Measurements from ENCODE around the gene PDE4B.
A peak's percentile ranks its signal among the peaks of the same experiment; 100 is the strongest.

PDE4B gene

GRCh38 chr1:66325594-66326380 is 533.1 kb downstream of the PDE4B start:
- no peak for DNase-seq

DNA sequence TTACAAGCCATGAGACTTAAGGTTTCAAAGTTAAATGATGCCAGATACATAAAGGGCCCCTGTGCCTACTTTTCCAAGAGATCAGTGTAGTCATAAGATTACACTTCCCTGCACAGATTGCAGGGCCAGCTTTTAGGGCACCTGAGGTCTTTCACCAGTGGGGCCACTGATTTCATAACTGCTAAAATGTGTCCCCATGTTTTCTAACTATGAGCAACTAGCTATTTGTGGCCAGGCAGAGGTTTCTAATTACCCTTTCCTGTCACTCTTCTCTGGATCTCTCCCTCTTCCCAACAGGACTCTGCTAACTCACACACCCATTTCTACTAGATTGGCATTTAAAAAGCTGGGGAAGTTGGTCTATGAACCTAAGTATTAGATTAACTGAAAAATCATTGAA is 534.2 kb downstream of the PDE4B start:
- DNase-seq: no peak

- DNase-seq: no peak
These were observed 534.9 kb downstream of the PDE4B start for GRCh38 chr1:66327588-66327987.

DNA sequence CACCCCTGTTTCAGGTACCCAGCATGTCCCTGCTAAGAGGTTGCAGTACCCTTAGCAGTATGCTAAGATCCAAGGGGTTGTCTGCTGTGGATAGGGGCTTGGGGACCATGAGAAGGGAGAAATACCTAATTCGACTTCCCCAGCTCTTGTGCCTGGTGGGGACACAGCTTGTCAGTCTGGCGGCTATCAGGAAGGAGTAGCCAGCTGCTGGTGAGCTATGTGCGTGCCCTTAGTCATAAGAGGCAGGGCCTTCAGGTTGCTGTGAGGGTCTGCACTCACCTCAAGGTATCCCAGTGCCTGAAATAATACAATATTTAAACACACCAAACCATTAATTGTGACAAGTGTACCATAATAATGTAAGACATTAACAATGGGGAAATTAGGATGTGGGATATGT is 536.2 kb downstream of the PDE4B start:
- no peak for DNase-seq

GRCh38 chr1:66330722-66331141 is 538.0 kb downstream of the PDE4B start:
- peak; percentile 46 for DNase-seq

GRCh38 chr1:66331658-66332547 is 539.2 kb downstream of the PDE4B start:
- DNase-seq: peak; percentile 91

GRCh38 chr1:66332548-66332901 is 539.8 kb downstream of the PDE4B start:
- no peak for DNase-seq

- DNase-seq: no peak
These were observed 540.9 kb downstream of the PDE4B start for GRCh38 chr1:66333466-66334199.

GRCh38 chr1:66334318-66334717 is 541.6 kb downstream of the PDE4B start:
- no peak for DNase-seq

DNA sequence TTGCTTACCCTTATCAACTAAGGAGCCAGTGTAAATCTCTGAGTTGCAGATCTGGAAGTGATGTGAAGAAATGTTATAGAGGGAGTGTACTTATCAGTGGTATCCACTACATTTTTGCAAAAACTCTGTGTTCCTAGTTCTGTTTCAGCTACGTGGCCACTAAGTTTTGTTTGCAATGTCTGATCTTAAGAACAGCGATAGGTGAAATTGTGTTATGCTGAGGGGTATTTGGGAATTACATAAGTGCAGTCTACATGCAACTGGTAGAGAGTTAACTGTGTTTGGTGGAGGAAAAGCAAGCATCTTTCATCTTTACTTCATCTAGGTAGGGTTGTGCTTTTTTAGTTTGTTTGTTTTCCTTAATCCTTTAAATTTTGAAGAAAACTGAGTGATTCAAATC is 542.4 kb downstream of the PDE4B start:
- DNase-seq: no peak

DNA sequence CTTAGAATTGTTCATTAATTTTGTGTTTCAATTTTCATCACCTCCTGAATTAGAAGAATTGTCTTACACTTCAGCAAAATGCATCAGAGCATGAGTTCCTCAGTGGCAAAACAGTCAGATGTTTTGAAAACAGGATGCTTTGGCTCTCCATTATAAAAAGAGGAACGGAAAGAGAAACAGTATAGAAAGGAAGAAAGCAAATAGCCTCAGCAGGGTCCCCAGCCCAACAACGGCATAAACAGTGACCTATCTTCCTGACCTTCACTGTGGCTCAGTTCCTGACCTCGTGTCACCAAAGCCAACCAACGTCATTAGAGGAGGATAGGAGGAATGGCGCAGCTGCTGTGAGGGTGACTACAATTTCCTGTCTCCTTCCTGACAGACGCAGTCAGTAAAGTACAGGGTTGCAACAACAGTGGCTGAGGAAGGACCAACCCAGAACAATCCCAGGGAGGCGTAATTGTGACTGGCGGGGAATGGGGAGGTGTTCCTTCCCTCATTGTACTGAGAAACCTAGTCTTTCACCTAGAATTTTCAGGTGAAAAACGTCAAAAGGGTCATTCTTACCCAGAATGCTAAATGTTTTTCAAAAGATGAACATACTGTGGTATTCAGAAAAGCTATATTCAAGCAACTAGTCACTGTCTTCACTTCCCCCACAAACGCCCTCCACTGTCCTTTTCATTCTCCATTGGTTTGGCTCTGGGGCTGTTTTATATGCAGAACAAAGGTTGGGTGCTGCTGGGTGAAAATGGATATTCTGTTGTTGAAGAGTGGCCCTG is 543.4 kb downstream of the PDE4B start:
- DNase-seq: peak; percentile 51

- no peak for DNase-seq
These were observed 543.9 kb downstream of the PDE4B start for GRCh38 chr1:66336641-66336990.

- DNase-seq: no peak
These were observed 544.6 kb downstream of the PDE4B start for GRCh38 chr1:66337249-66337648.

GRCh38 chr1:66339944-66340343 is 547.2 kb downstream of the PDE4B start:
- no peak for DNase-seq

DNA sequence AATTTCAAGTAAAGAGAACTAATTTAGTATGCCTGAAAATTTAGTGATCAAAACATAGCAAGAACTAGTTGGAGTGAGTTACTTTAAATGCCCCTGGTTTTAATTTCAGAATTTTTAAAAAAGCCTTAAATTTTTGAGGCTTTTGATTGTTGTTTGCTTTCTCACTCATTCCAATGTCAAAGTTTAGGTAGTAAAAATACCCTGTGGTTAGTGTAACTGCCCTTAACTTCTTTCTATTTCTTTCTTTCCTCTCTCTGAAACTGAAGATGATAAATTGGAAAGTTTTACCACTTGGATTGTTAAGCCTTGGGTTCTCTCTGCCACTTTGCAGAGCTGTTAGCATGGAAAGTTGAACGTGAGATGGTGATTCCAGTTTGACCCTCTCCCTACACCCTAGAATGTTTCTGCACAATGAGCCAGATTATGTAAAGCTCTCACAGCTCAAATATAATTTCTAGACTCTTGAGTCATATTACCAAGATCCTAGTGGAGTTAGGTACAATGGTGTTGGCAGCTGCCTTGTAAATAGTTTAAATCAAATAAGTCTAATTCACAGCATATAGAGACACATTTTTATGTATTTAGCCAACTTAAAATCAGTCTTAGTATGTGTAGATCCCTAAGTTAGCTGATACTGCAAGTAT is 548.9 kb downstream of the PDE4B start:
- DNase-seq: no peak

GRCh38 chr1:66342707-66343106 is 550.0 kb downstream of the PDE4B start:
- no peak for DNase-seq

GRCh38 chr1:66343569-66344325 is 551.1 kb downstream of the PDE4B start:
- no peak for DNase-seq

DNA sequence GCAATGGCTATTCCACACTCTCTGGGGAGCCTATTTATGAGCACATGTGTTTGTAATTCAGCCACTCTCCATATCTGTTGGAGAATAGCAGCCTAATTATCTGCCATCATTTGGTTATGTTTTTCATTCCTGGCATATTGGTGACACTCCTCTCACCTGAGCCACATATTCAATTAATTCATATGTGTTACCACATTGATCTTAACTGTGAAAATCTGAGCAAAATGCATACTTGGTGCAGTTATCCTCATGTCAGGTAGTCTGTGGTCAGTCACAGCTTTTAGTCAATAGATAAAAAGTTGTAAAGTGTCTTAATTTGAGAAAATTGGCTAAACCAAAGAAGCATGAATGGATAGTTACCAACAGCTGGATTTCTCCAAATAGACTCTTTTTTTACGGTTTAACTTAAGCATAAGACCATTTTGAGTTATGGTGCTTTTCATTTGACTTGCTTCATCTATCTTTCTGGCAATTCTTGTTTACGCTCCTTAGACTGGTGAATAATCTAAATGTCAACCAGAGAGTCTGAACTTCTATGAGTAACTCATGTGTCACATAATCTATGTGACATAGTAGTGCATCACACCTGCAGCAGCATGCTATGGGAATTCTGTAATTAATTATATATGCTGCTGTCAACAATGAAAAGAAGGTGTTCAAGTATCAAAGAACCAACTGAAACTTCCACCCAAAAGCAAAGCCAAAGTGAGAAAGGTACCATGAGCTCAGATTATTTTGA is 553.5 kb downstream of the PDE4B start:
- DNase-seq: no peak

DNA sequence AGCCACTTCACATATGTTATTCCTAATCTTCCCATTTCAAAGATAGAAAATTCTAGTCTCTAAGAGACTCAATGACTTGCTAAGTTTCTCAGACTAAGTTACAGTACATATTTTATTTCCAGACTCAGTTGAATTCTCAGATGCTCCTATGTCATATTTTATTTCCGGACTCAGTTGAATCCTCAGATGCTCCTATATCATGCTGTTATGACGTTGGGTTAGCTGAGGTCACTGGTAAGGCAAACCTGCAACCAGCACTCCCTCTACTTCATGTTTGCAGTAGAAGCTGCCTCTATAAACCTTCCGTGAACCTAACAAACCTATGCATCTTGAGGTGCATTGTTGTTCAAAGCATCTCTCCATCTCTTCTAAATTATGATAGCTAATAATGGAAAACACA is 554.2 kb downstream of the PDE4B start:
- DNase-seq: no peak

DNA sequence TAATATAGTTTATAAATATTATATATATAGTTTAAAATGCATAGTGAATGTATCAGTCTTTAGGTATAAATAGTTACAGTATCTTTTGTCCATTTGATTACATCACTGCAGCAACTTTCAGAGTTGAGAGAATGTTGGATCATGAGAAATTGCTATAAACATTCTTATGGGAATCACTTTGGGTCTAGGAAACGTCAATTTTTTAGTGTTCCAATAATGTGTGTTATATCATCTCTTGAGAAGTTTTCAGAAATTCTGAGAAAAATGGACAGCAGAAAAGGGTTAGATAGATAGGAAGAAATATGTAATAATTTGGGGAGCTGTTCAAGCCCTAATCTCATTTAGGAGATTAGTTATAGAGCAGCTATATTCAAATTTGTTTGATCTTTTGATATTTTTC is 556.1 kb downstream of the PDE4B start:
- no peak for DNase-seq

- DNase-seq: no peak
These were observed 556.5 kb downstream of the PDE4B start for GRCh38 chr1:66349242-66349641.

All from EL (cell line).